Keratinocyte (primary cell): Measurements from ENCODE around the gene C19orf12. TPM values are rescaled to one million over a fixed set of nuclear protein-coding genes. Genes with fewer than 3 reads are reported as not detected.

Experiments
- DNase-seq: peaks from one replicate; pipeline ENCODE4 v3.0.0-alpha.2; 2011; ENCODE audit warnings: low read depth, missing footprints, low spot score
- FAIRE-seq: peaks from 2 replicates; lab custom pipeline; 2011; peaks lifted over from hg19 to GRCh38; lab: Jason Lieb, UNC
- H2AFZ ChIP-seq: 2 replicates; pipeline ENCODE4 v1.6.0; 2012; ENCODE audit warnings: low read length, control low read depth, inconsistent platforms; ENCODE audit not compliant: control insufficient read depth
- H3K27ac ChIP-seq: 2 replicates; pipeline ENCODE4 v1.5.1; 2011; ENCODE audit warnings: low read length; ENCODE audit not compliant: control insufficient read depth, insufficient read depth
- H3K27me3 ChIP-seq: 3 replicates; pipeline ENCODE4 v1.6.0; 2011; ENCODE audit warnings: low read length; ENCODE audit not compliant: control insufficient read depth, insufficient read depth; ENCODE audit errors: extremely low read depth
- H3K36me3 ChIP-seq, 2 experiments: 2 replicates in 1 of 2; 3 replicates in 1 of 2; pipeline ENCODE4 v1.5.1; 2011; ENCODE audit warnings: low read length in 2 of 2, mild to moderate bottlenecking in 1 of 2; ENCODE audit not compliant: control insufficient read depth in 2 of 2, insufficient read depth in 2 of 2; ENCODE audit errors: extremely low read depth in 1 of 2
- H3K4me1 ChIP-seq: 3 replicates; pipeline ENCODE4 v1.5.1; 2011; ENCODE audit warnings: low read length; ENCODE audit not compliant: control insufficient read depth, insufficient read depth; ENCODE audit errors: extremely low read depth
- H3K4me2 ChIP-seq: 3 replicates; pipeline ENCODE4 v1.6.0; 2011; ENCODE audit warnings: low read depth, low read length; ENCODE audit not compliant: control insufficient read depth, insufficient read depth; ENCODE audit errors: extremely low read depth
- H3K4me3 ChIP-seq, 3 experiments: fragments of 200-600 bp in 1 of 3; sonication (generic) in 1 of 3; 2 replicates in 2 of 3; 3 replicates in 1 of 3; pipeline ENCODE4 v1.5.1; 2011 to 2016; ENCODE audit warnings: low read length in 3 of 3, mild to moderate bottlenecking in 3 of 3, control low read depth in 2 of 3, inconsistent platforms in 1 of 3, low read depth in 1 of 3, mixed read lengths in 1 of 3, mixed run types in 1 of 3, moderate library complexity in 1 of 3; ENCODE audit not compliant: control insufficient read depth in 2 of 3, insufficient read depth in 2 of 3; ENCODE audit errors: extremely low read depth in 1 of 3
- H3K79me2 ChIP-seq: 2 replicates; pipeline ENCODE4 v1.6.0; 2012; ENCODE audit warnings: low read length; ENCODE audit not compliant: control insufficient read depth, insufficient read depth
- H3K9ac ChIP-seq: 3 replicates; pipeline ENCODE4 v1.6.0; 2011; ENCODE audit warnings: low read length; ENCODE audit not compliant: control insufficient read depth, insufficient read depth; ENCODE audit errors: extremely low read depth
- H3K9me1 ChIP-seq: 3 replicates; pipeline ENCODE4 v1.6.0; 2011; ENCODE audit warnings: low read length; ENCODE audit not compliant: control insufficient read depth, insufficient read depth; ENCODE audit errors: extremely low read depth
- H3K9me3 ChIP-seq: 2 replicates; pipeline ENCODE4 v1.5.1; 2012; ENCODE audit warnings: low read depth, low read length; ENCODE audit not compliant: control insufficient read depth
- H4K20me1 ChIP-seq: 3 replicates; pipeline ENCODE4 v1.6.0; 2011; ENCODE audit warnings: low read length; ENCODE audit not compliant: control insufficient read depth, insufficient read depth; ENCODE audit errors: extremely low read depth
- EZH2 ChIP-seq: IDR thresholded peaks from one replicate; pipeline ENCODE4 v1.6.1; 2012; ENCODE audit warnings: inconsistent platforms, mild to moderate bottlenecking, low read length, moderate library complexity
- dilution Hi-C: fragments of 300-500 bp; cut with MboI; formaldehyde crosslinking; loops from one replicate; pipeline ENCODE4 v1.7.0; 2020; ENCODE audit warnings: low sequenced_read_pairs; ENCODE audit not compliant: extremely low pct_ligation_motif_present
- polyA plus RNA-seq, 5 experiments: library from polyadenylated mRNA; depleted of rRNA in 3 of 5; stranded (reverse) in 3 of 5; stranded (forward) in 1 of 5; unstranded in 1 of 5; fragments of >200 nt; gene quantifications; 1 replicate in 1 of 5; 2 replicates in 3 of 5; 3 replicates in 1 of 5; pipeline versions ENCODE4 v1.2.1 to v1.2.3, GENCODE V29; 2011 to 2012; ENCODE audit warnings: missing spikeins in 2 of 5, low read depth in 1 of 5, low replicate concordance in 1 of 5
- TF ChIP-seq, protein P1 (sequence below), 3 experiments: IDR thresholded peaks in 1 of 3; conservative IDR thresholded peaks in 1 of 3; optimal IDR thresholded peaks in 1 of 3; 2 replicates in 2 of 3; 3 replicates in 1 of 3; pipeline versions ENCODE3 to v1.5.1; 2011; ENCODE audit warnings: low read length in 3 of 3, mild to moderate bottlenecking in 3 of 3, moderate library complexity in 2 of 3, control low read depth in 1 of 3, inconsistent platforms in 1 of 3; ENCODE audit not compliant: insufficient read depth in 2 of 3; ENCODE audit errors: extremely low read depth in 1 of 3

C19orf12 gene
- polyA plus RNA-seq, 1 donor (not counting 4 experiments of a cell fraction or from before 2014, with no cell fraction given), result 12.3 TPM

DNA sequence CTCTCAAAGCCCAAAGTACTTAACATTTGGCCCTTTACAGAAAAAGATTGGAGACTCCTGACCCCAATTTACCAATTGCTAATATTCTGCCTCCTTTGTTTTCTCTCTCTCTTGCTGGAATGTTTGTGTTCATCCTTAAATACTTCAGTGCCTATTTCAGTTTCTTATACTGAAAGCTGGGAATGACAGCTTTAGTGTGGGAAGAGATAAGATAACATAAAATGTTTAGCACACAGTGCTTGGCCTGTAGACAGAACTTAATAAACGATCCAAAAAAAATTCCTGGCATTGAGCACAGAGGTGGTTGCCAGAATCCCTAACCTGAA, 52.8 kb downstream of the C19orf12 start:
- H3K79me2 ChIP-seq, result peaks cover 26% of the 10 kb centered on the region
- FAIRE-seq, result peak; percentile 23
- no peaks in the 10 kb centered on the region for H3K27me3 ChIP-seq
- H3K4me2 ChIP-seq, result peak overlapping the region; percentile 90
- TF ChIP-seq, protein P1, sequence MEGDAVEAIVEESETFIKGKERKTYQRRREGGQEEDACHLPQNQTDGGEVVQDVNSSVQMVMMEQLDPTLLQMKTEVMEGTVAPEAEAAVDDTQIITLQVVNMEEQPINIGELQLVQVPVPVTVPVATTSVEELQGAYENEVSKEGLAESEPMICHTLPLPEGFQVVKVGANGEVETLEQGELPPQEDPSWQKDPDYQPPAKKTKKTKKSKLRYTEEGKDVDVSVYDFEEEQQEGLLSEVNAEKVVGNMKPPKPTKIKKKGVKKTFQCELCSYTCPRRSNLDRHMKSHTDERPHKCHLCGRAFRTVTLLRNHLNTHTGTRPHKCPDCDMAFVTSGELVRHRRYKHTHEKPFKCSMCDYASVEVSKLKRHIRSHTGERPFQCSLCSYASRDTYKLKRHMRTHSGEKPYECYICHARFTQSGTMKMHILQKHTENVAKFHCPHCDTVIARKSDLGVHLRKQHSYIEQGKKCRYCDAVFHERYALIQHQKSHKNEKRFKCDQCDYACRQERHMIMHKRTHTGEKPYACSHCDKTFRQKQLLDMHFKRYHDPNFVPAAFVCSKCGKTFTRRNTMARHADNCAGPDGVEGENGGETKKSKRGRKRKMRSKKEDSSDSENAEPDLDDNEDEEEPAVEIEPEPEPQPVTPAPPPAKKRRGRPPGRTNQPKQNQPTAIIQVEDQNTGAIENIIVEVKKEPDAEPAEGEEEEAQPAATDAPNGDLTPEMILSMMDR (optimal IDR thresholded peaks at IDR 0.05 in 1 of 3, IDR thresholded peaks at IDR 0.05 in 1 of 3, conservative IDR thresholded peaks at IDR 0.05 in 1 of 3; ENCODE audit: extremely low read depth in 1 of 3, insufficient read depth in 2 of 3, low read length in 3 of 3), result no peak
- no peak for TF ChIP-seq EZH2
- H3K36me3 ChIP-seq, result no peaks in the 10 kb centered on the region
- DNase-seq, result no peak
- no peaks in the 10 kb centered on the region for H3K9me1 ChIP-seq
- H2AFZ ChIP-seq, result no peak overlapping the region
- dilution Hi-C loops, result no loop called here
- peak overlapping the region; percentile 85 for H3K9ac ChIP-seq
- H3K4me3 ChIP-seq, result peak overlapping the region; percentile 15 to 68 (median 31)
- no peaks in the 10 kb centered on the region for H3K9me3 ChIP-seq
- H3K4me1 ChIP-seq, result peaks cover 39% of the 10 kb centered on the region
- peak overlapping the region; percentile 94 for H3K27ac ChIP-seq
- no peaks in the 10 kb centered on the region for H4K20me1 ChIP-seq

DNA sequence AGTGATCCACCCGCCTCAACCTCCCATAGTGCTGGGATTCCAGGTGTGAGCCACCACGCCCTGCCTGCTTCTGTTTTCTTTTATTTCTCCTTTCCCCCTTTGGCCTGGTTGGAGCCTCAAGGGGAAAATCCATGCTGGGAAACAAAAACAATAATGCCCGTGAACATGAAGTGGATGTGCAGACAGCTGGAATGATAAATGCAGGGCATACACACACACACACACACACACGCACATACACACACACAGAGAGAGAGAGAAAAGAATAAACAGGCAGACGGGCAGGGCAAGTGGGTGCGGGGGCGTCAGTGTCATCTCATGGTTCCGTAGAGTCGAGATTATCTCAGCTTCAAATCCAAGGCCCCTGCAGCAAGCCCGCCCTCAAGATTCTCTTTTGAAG, 54.2 kb downstream of the C19orf12 start:
- H2AFZ ChIP-seq, result no peak overlapping the region
- H3K4me1 ChIP-seq, result peaks cover 32% of the 10 kb centered on the region
- FAIRE-seq (no peak), DNase-seq (no peak)
- H3K36me3 ChIP-seq, result peaks cover 0 to 2% of the 10 kb centered on the region in 2 experiments
- H3K9me3 ChIP-seq, result no peaks in the 10 kb centered on the region
- no peaks in the 10 kb centered on the region for H3K9me1 ChIP-seq
- no peaks in the 10 kb centered on the region for H4K20me1 ChIP-seq
- no peak overlapping the region for H3K4me3 ChIP-seq
- no peak for TF ChIP-seq EZH2
- H3K79me2 ChIP-seq, result peaks cover 12% of the 10 kb centered on the region
- dilution Hi-C loops, result no loop called here
- no peaks in the 10 kb centered on the region for H3K27me3 ChIP-seq
- no peak overlapping the region for H3K4me2 ChIP-seq
- no peak overlapping the region for H3K9ac ChIP-seq
- H3K27ac ChIP-seq, result no peak overlapping the region
